IPS-18c (cell line): ENCODE data around the gene MAB21L3.
"Not testable (repeated sequence)": the region's sequence is repeated elsewhere in the genome, so short reads cannot be mapped to it uniquely, and the experiment has no call there.

Source experiments
- H3K4me3 ChIP-seq: 2 replicates; pipeline ENCODE4 v1.7.0; 2013; ENCODE audit warnings: low read depth, mild to moderate bottlenecking, low read length, moderate library complexity; ENCODE audit not compliant: insufficient read depth
- H3K9me3 ChIP-seq: one replicate; pipeline ENCODE4 v1.6.1; 2013; ENCODE audit warnings: mild to moderate bottlenecking, low read length, moderate library complexity; ENCODE audit not compliant: control insufficient read depth, insufficient read depth

The MAB21L3 gene

GRCh38 chr1:116127848-116128540 lies 16.8 kb downstream of the MAB21L3 start:
- Histone ChIP-seq H3K4me3 (no peak overlapping the region), H3K9me3 (no peaks in the 10 kb centered on the region)

- no peak overlapping the region for H3K4me3 ChIP-seq
- H3K9me3 ChIP-seq, result no peaks in the 10 kb centered on the region
These were observed 17.5 kb downstream of the MAB21L3 start for GRCh38 chr1:116128664-116129063.

DNA sequence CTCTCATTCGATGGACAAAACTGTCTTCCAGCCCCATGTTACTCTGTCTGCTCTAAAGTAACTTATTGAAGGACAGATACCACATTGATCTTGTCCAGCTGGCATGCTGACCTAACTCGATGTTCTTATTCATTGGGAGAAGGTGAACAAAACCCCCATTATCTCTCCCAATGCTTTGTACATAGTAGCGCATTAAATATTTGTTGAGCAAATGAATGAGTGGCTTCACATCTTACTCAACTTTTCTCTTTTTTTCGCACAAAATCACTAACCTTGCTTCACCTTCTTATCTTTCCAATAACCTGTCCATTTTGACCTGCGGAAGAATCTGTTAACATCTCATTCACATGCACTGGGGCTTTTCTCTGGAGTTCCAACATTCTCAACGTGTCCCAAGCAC lies 18.3 kb downstream of the MAB21L3 start:
- Histone ChIP-seq H3K4me3 (no peak overlapping the region), H3K9me3 (no peaks in the 10 kb centered on the region)

GRCh38 chr1:116130356-116130755 lies 19.2 kb downstream of the MAB21L3 start:
- no peak overlapping the region for H3K4me3 ChIP-seq
- no peaks in the 10 kb centered on the region for H3K9me3 ChIP-seq

- Histone ChIP-seq H3K9me3 (no peaks in the 10 kb centered on the region), H3K4me3 (no peak overlapping the region)
These were observed 20.0 kb downstream of the MAB21L3 start for GRCh38 chr1:116131170-116131569.

GRCh38 chr1:116131866-116132605 lies 20.8 kb downstream of the MAB21L3 start:
- H3K4me3 ChIP-seq, result no peak overlapping the region

GRCh38 chr1:116133696-116134475 lies 22.7 kb downstream of the MAB21L3 start:
- no peak overlapping the region for H3K4me3 ChIP-seq
- H3K9me3 ChIP-seq, result no peaks in the 10 kb centered on the region

More at GRCh38 chr1:116131866-116132605, 20.8 kb downstream of the MAB21L3 start:
- H3K9me3 ChIP-seq, result no peaks in the 10 kb centered on the region

DNA sequence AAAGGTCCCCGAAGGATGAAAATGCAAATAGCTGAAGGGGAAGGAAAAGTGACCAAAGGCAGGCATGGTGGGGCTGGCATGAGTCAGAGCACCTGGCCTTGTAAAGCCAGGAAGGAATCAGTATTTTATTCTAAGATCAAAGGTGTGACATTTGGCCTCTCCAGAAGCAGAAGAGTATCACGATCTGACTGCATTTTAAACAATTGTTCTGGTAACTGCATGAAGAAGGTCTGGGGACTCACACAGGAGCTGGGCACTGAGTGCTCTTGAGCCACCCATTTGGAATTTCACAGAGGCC lies 23.2 kb downstream of the MAB21L3 start:
- H3K9me3 ChIP-seq, result no peaks in the 10 kb centered on the region
- H3K4me3 ChIP-seq, result no peak overlapping the region

GRCh38 chr1:116138277-116138792 lies 27.1 kb downstream of the MAB21L3 start:
- H3K4me3 ChIP-seq, result no peak overlapping the region
- no peaks in the 10 kb centered on the region for H3K9me3 ChIP-seq

GRCh38 chr1:116139592-116140134 lies 28.5 kb downstream of the MAB21L3 start:
- H3K9me3 ChIP-seq, result no peaks in the 10 kb centered on the region
- no peak overlapping the region for H3K4me3 ChIP-seq

DNA sequence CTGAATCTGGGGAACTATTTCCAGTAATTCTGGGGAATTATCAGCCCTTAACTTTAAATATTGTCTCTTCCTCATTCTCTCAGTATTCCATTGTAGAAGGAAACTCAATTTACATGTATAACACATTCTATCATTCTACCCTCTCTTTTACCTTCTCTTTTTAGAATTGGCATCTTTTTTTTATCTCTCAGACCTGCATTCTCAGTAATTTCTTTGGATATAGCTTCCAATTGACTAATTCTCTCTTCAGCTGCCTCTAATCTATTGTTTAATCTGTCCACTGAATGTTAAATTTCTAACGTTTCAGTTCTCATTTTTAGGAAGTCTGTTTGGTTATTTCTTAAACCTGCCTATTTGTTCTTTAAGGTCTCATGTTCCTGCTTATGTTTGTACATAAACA lies 33.0 kb downstream of the MAB21L3 start:
- Histone ChIP-seq H3K9me3 (no peaks in the 10 kb centered on the region), H3K4me3 (no peak overlapping the region)

DNA sequence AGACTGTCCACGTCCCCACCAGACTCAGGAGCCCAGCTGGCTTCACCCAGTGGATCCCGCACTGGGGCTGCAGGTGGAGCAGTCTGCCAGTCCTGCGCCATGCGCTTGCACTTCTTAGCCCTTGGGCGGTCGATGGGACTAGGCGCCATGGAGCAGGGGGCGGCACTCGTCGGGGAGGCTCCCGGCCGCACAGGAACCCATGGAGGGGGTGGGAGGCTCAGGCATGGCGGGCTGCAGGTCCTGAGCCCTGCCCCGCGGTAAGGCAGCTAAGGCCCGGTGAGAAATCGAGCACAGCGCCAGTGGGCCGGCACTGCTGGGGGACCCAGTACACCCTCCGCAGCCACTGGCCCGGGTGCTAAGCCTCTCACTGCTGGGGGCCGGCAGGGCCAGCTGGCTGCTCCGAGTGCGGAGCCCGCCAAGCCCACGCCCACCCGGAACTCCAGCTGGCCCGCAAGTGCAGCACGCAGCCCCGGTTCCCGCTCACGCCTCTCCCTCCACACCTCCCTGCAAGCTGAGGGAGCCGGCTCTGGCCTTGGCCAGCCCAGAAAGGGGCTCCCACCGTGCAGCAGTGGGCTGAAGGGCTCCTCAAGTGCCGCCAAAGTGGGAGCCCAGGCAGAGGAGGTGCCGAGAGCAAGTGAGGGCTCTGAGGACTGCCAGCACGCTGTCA lies 35.4 kb downstream of the MAB21L3 start:
- not testable (repeated sequence) for H3K9me3 ChIP-seq, H3K4me3 ChIP-seq

GRCh38 chr1:116147114-116147510 lies 35.9 kb downstream of the MAB21L3 start:
- Histone ChIP-seq H3K9me3 (no peaks in the 10 kb centered on the region), H3K4me3 (no peak overlapping the region)

DNA sequence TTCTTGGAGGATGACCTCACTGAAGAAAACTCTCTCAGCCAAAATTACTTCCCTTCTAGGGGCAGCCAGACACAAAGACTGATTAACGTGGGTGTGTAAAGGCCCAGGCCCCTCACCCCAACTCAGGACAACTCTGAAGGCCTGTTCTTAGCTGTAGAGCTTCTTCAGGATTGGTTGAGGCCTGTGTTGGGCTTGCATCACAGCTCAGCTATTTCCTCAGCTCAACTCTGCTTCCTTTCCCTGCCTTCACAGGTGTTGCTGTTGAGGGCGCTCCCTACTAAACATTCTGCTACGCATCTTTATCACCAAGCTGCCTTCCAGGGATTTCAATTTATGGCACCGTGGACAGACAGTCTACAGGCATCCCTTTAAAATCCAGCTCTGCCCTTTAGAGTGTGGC lies 36.8 kb downstream of the MAB21L3 start:
- no peak overlapping the region for H3K4me3 ChIP-seq
- no peaks in the 10 kb centered on the region for H3K9me3 ChIP-seq

- no peak overlapping the region for H3K4me3 ChIP-seq
- no peaks in the 10 kb centered on the region for H3K9me3 ChIP-seq
These were observed 37.8 kb downstream of the MAB21L3 start for GRCh38 chr1:116148967-116149366.

- no peak overlapping the region for H3K4me3 ChIP-seq
- no peaks in the 10 kb centered on the region for H3K9me3 ChIP-seq
These were observed 39.2 kb downstream of the MAB21L3 start for GRCh38 chr1:116150368-116150767.
